Skin of body (tissue), 2 donors: ENCODE results near the gene ATP8A1. TPM values are rescaled to one million over a fixed set of nuclear protein-coding genes. Genes with fewer than 3 reads are reported as not detected.
A peak's percentile ranks its signal among the peaks of the same experiment; 100 is the strongest.
"Not testable (repeated sequence)": the region's sequence is repeated elsewhere in the genome, so short reads cannot be mapped to it uniquely, and the experiment has no call there.

Source experiments
- DNase-seq: peaks from one replicate; lab custom pipeline; 2025; lab: John Stamatoyannopoulos, UW
- total RNA-seq: library from RNA; depleted of rRNA; stranded (reverse); fragments of >200 nt; gene quantifications from one replicate; pipeline ENCODE4 v1.2.3, GENCODE V29; 2014

The ATP8A1 gene
- total RNA-seq, 1 donor from 2014 or later: 13.2 TPM

GRCh38 chr4:42372303-42372702, 284.6 kb downstream of the ATP8A1 start:
- not testable (repeated sequence) for DNase-seq

DNA sequence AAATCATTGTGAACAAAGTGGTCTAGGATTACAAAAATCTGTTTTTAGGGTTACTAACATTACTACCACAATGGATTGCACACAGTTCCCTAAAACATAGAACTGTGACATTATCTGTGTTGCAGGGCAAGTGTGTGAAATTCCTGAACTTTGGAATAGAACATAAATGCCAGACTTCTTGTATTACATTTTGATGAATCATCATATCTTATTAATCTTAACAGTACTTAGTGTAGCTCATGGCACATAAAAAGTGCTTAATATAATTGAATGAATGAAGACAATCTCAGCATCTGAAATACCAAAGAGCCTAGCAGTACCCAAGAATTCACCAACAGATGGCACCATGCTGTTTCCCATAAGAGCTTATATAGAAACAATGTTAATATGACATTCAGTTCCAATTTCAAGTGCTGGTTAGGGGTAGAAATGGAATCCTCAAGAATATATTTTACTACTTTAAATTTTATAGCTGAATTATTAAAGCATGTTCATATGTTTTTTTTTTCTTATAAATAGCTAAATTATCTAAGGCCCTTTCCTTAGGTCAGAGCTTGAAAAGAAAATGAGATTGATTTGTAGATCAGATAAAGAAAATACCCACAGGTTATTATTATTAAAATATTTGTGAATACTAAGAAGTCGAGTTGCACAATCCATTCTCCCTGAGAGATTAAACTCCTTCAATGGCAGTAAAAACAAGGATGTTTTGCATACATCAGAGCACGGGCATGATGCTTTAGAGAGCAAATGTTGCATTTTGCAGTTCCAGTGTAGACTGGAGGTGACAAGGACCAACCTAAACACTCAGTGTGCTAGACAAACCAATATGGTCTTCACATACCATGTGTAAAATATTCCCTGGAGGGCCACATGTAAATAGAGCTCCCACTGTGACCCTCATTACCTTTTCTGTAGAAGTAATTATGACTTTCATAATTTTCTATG, 285.3 kb downstream of the ATP8A1 start:
- DNase-seq: peak; percentile 65

- no peak for DNase-seq
These were observed 287.4 kb downstream of the ATP8A1 start for GRCh38 chr4:42369489-42369888.

- DNase-seq: no peak
These were observed 289.9 kb downstream of the ATP8A1 start for GRCh38 chr4:42366959-42367358.

DNA sequence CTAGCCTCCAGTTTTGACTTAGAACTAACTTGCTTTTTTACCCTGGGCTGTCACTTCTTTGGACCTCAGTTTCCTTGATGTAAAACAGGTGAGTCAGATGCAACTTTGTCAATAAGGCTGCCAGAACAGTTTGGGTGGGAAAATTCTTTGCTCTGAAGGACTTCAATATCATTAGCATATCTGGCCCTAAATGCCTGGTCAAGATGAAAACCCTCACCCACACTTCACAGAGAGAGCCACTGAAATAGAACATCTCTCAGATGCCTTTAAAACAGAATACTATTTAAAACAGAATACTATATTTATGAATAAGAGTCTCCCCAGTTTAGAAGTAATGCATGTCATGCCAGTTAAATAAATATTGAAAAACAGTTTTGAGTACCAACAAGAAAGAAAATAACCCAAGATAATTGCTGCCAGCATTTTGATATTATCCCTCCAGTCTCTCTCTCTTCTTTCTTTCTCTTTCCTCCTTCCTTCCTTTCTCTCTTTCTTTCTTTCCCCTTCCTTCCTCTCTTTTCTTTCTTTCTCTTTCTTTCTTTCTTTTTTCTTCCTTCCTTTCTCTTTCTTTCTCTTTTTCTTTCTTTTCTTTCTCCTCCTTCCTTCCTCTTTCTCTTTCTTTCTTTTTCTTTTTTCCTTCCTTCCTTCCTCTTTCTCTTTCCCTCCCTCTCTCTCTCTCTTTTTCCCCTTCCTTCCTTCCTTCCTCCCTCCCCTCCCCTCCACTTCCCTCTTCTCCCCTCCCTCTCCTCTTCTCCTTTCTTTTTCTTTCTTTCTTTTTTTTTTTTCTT, 292.4 kb downstream of the ATP8A1 start:
- no peak for DNase-seq

DNA sequence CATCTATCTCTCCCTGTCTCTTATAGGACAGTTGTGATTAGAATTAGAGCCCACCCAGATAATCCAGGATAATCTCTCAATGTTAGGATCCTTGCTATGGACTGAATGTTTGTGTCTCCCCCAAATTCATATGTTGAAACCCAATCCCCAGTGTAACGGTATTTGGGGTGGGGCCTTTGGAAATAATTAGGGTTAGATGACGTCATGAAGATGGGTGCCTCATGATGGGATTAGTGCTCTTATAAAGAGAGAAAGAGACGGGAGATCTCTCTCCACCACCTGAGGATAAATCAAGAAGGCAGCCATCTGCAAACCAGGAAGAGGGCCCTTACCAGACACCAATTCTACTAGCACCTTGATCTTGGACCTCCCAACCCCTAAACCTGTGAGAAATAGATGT, 293.3 kb downstream of the ATP8A1 start:
- no peak for DNase-seq

DNA sequence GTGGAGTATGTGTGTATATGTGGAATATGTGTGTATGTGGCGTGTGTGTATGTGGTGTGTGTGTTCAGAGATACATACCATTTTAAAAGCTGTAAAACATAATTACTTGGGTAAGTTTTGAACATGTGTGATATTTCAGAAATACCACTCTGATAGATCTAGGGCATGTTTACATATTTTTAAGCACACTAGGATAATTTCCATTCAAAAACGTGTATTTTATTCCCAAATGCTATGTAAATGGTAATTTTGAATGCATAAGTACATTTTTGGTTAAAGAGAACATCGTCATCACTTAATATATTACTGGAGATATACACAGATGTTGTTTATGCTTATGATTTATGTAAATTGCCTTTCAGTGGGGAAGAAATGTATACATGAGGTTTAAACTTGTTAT, 294.3 kb downstream of the ATP8A1 start:
- DNase-seq: no peak

GRCh38 chr4:42361456-42361855, 295.4 kb downstream of the ATP8A1 start:
- no peak for DNase-seq

DNA sequence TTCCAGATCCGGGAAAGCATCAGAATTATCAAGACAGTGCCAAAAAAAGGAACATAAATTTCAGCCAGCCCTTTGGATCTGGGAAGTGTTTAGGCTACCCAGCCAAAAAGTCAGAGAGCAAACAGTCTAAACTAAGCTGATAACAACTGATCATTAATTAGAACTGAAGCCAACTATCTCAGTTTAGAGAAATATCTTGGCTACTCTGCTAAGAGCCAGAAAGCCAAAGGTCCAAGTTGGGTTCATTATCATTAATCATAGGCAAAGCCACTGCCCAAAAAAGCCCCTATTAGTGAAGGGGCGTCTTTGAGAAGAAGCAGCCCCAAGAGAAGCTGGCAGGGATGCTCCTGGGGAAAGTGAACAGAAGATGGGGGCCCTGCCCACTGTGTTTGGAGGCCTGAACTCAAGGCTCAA, 296.6 kb downstream of the ATP8A1 start:
- no peak for DNase-seq

- DNase-seq: no peak
These were observed 297.2 kb downstream of the ATP8A1 start for GRCh38 chr4:42359711-42360110.

Other genes with a start within 250 kb of the ATP8A1 start
- not detected for gene GRXCR1, start 235.6 kb upstream of the ATP8A1 start, total RNA-seq